CD1c-positive myeloid dendritic cell (primary cell): ENCODE results near the gene NID2.

Experiments used
- DNase-seq: peaks from one replicate; pipeline ENCODE4 v3.0.0-alpha.2; 2016; ENCODE audit errors: extremely low spot score

NID2 gene

DNA sequence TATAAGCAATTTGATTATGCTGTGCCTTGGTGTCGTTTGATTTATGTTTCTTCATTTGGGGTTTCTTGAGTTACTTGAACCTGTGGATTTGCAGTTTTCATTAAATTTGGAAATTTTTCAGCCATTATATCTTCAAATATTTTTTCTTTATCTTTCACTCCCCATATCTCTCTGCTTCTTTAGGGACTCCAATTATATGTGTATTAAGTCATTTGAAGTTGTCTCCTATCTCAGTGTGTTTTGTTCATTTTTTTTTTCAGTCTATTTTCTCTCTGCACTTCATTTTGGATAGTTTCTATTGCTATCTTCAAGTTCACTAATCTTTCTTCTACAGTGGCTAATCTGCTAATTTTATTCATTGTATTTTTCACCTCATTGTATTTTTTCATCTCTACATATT, 108.9 kb downstream of the NID2 start:
- no peak for DNase-seq

DNA sequence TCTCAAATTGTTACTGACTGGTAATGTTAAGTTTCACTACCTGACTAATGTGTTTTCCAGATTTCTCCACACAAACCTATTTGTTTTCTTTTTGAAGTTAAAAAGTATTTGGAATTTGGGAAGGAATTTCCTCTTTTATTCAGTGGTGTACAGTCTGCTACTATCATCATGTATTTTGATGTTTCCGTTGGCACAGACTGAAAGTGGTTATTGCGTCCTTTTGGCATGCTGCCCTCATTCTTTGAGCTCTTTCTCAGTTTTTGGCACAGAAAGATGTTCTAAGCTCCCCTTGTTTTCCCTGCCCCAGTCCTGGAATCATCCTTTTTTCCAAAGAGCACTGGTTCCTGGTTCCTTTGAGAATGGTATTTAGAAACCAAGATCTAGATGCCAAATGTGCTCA, 110.9 kb downstream of the NID2 start:
- DNase-seq = no peak
